HUDEP-2 (cell line): ENCODE measurements around the gene ACTN3.
A peak's percentile ranks its signal among the peaks of the same experiment; 100 is the strongest.
"Not testable (repeated sequence)": the region's sequence is repeated elsewhere in the genome, so short reads cannot be mapped to it uniquely, and the experiment has no call there.

ENCODE experiments used
- DNase-seq, 76 experiments: peaks; one replicate each; lab custom pipeline; 2025; ENCODE audit not compliant: unreplicated experiment in 76 of 76; lab: John Stamatoyannopoulos, UW

ACTN3 gene

DNA sequence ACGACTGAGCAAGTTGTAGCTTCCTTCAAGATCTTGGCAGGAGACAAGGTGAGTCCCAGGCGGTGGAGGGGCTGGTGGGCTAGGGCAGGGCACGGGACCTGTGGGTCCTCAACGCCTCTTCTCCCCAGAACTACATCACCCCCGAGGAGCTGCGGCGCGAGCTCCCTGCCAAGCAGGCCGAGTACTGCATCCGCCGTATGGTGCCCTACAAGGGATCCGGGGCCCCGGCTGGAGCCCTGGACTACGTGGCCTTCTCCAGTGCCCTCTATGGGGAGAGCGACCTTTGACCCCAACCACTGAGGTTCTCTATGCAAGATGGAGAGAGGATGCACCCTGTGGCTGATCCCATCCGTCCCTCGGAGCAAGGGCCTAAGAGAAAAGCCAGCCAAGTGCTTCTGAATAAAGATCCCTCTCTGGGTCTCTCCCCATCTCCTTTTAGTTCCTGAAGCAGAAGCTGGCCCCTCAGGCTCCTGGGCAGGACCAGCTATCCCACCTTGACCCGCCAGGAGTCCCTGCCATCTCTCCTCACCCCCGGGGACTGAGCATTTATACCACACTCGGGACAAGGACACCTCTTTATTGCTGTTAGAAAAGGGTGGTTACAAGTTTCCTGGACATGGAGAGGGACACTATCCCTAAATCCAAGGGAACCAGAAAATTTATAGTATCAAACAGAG lies 16.3 kb downstream of the ACTN3 start:
- DNase-seq: no peak

DNA sequence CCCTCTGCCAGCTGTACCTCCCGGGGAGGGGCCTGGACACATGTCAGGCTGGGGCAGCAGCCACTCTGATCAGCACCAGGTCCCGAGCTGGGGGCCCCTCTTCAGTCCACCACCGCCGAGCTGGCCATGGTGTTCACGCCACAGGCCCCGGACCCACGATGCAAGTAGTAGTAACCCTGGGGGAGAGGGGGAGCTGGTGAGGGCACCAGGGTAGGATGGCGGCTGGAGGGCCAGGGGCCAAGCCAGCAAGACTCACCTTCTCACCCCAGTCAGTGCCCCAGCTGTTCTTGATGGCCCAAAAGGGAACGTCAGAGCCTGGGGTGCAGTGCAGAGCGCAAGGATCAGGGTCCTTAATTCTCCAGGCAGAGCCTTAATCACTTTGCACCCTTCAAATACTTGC lies 17.1 kb downstream of the ACTN3 start:
- no peak for DNase-seq

DNA sequence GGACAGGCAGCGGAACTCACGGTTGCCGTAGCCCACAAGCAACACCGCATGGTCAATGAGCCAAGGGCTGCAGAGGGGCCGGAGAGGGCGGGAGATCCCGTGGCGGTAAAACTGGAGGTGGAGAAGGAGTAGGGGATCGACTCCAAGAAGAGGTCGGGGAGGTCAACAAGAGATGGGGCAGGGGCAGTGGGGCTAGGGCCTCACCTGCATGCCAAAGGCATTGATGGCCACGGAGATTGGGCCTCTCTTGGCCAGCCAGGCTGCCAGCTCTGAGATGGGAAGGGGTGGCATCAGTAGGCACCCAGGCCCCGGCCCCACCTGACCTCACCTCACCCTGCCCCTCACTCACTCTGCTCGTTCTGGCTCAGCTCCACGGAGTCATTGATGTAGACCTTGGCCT lies 17.8 kb downstream of the ACTN3 start:
- no peak for DNase-seq

DNA sequence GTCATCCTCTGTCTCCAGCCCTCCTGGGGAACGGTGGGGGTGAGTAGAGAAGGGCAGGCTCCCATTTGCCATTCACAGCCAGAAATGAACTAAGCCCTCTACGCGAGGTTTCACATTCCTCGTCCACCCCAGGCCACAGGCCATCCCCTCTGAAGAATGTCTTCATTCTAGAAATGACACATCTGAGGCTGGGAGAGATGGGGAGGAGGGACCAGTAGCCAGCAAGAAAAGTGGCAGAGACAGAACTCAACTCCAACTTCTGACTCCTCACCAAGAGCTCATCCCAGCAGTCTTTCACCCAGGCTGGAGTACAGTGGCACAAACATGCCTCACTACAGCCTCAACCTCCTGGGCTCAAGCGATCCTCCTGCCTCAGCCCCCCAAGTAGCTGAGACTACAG lies 18.3 kb downstream of the ACTN3 start:
- DNase-seq: no peak

DNA sequence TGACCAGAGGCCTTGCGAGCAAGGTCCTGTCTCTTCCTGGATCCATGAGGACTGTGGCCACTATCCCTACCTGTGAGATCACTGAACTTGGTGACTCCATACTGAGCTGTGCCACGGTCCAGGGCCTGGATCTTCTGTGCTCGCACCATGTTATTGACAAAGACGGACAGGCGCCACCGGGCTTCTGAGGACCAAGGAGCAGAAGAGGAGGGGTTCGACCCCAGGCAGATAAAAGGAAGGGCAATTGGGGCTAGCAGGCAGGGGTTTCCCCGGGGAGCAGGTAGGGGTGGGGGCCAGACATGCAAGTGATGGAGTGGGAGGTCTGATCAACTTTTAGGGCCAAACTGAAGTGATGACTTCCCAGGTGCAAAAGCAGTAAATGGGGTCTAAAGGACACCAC lies 19.5 kb downstream of the ACTN3 start:
- DNase-seq: no peak

DNA sequence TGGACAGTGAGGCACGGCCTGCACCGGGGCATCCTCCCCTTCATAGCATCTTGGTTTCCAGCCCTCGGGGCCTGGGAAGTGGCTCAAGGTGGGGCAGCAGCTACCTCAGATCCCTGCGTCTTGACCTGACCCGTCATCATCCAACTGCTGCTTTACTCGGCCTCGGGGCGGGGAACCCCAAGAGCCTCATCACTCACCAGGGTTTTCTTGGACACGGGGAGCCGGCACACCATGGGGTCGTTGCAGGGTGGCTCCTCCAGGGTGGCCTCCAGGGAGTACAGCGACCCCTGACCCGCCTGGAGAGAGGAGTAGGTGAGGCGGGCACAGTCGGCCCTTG lies 21.1 kb downstream of the ACTN3 start:
- no peak for DNase-seq

DNA sequence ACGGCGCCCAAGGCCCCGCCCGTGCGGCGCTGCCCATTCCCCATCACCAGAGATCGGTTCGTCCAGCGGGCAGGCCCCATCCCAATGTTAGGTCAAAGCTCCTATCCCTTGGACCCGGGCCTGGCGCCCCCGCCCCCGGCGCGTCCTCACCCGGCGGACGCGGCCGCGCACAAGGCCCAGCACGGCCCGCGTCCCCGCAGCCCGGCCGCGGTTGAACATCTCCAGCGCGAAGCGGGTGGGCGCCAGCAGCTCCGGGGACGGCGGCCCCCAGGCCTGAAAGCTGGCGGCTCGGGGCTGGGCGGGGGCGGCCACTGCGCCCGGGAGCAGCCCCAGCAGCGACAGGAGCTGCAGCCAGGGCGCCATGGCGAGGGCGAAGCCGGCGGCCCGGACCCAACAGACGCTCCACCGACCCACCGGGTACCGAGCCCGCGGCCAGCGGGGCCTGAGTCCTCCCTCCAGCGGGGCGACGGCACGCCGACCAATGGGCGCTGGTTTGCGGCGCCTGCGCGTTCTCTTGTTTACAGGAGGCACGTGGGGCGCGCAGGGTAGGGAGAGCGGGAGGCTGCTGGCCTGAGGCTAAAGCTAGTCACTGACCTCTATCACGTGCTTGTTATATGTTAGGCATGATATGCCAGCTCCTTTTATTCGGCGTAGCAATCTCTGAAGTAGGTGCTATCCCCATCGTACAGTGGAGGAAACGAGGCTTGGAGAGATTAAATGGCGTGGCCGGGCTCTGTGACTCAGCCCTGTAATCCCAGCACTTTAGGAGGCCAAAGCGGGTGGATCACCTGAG lies 21.6 kb downstream of the ACTN3 start, which contains the start of gene CTSF:
CTSF (minus strand) TSS at position 483 of the 793 bp plus-strand sequence; CDS start at position 363, 120 bp downstream.
- peak in 73 of 76 experiments; percentile 17 to 85 (median 75) for DNase-seq

DNA sequence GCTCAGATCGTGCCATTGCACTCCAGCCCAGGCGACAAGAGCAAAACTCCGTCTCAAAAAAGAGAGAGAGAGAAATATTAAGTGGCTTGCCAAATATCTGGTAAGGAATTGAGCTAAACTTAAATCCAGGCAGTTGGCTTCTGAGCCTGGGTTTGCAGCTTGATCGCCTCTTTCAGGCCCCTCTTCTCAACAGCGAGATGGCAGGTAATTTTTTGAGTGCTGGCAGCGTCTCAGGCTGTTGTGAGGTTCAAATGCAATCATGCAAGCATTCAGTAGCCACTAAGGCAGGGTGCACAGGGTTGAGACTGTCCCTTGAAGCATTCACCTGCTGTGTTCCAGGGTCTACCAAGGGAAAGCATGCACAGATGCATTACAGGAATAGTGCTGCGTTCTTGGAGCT lies 22.4 kb downstream of the ACTN3 start:
- no peak for DNase-seq

DNA sequence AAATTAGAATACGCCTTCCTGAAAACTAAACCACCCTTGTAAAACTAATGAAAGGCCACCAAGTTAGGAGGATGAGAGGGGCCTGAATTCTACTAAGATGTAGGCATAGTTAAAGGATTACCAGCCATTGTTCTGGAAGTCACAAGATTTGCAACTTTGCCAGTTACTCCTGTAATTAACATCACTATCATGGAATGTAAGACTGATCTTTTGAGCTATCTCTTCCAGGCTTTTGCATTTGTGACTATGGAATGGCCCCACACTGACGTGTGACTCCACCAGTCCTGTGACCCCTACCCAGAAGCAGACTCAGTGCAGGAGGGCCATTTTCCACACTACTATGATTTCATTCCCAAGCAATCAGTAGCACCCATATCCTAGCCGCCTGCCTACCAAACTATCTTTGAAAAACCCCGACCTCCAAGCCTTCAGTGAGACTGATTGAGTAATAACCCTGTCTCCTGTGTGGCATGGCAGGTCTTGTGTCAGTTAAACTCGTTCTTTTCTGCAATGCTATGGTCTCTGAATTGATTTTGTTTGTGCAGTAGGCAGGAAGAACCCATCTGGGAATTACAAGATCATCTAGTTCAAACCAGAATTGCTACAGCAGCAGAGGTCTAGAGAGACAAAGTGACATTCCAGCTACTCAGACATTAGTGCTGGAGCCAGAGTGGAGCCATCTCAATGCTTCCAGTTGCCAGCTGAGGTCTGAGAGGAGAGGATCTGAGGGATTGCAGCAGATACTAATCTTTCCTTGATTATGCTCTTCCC lies 23.6 kb downstream of the ACTN3 start:
- DNase-seq: no peak

DNA sequence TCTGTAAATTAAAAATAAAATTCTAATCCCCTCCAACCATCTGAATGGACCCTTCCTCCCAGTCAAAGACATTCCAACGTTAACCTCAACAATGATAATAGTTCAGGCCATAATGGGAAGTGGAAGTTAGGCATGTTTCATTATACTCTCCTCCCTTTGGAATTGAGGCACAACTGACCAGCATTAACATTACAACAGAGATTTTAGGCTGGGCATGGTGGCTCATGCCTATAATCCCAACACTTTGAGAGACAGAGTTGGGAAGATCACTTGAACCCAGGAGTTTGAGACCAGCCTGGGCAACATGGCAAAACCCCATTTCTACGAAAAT lies 24.1 kb downstream of the ACTN3 start:
- DNase-seq: no peak

DNA sequence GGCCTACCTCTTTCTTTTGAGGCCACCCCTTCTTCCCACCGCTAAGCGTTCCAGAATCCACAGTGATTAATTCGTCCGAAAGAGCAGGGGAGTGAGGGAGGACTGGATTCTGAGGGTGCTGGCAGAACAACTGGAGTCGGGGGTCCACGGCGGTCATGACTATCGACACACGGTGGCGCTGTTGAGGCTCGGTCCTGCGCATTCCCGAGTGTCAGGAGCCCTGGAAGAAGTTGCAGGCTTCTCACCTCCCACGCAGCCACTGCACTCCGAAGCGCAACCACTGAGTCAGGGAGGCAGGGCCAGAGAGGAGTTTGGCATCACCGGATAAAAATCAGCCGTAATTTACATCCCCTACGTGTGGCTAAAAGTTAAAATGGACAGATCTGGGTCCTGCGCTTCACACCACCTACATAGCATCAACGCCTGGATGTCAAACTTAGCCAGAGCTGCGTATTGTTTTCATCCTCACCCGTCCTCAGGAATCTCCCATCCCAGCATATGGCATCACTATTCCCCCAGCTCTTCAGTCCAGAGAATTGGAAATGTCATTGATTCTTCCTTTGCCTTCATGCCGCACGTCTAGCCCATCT lies 32.4 kb downstream of the ACTN3 start:
- DNase-seq: peak in 51 of 76 experiments; percentile 2 to 64 (median 35)

DNA sequence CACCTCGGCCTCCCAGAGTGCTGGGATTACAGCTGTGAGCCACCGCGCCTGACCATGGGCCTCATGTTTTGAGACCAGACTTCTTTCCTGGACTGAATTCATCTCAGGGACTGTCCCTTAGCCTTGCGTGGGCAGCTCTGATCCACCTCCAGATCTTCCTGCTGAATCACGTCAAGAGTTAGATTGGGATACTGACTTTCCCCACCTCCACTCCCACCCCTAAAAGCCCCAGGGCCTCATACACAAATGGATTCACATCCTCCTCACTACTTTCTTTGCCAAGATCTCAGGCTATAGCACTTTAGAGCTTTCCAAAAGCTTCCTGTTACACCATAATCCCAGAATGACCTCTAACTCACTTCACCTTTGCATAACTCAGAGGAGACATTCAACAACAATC lies 34.1 kb downstream of the ACTN3 start:
- no peak for DNase-seq

DNA sequence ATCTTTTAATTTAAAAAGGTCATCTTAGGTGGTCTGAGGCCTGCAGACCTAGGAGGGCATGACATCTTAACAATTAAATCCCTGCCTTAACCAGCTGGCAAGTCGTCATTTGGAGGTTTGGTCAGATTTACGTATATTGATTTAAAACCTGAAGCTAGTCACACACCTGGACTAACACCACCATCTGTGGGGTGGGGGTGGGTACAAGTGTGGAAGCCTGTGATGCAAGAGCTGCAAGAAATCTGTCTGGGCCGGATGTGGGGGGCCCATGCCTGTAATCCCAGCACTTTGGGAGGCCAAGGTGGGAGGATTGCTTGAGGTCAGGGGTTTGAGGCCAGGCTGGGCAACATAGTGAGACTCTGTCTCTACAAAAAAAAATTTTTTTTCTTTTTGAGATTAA lies 34.6 kb downstream of the ACTN3 start:
- no peak for DNase-seq

DNA sequence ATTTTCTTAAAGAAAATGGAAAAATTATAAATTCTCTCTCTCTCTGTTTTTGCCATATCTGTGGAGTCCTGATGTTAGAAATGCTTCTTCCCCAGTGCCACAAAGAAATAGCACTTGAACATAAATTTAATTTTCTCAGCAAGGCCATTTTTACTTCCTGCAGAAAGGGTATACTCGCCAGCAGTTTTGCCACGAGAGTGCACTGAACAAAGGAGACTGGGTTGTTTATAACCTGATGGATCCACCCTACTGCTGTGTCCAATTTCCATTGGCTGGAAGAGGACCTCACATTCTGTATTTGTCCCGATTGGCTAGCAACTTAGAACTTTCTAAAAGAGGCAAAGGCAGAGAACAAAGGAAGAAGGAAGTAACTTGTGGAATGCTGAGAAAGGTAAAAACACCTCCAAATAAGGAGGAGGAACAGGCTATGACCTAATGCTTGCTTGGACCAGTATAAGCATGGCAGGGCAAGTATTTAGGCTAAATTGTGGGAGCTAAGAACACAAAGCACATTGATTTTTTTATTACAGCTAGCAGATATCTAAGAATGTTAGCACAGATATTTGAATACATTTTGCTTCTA lies 36.0 kb downstream of the ACTN3 start:
- not testable (repeated sequence) for DNase-seq

DNA sequence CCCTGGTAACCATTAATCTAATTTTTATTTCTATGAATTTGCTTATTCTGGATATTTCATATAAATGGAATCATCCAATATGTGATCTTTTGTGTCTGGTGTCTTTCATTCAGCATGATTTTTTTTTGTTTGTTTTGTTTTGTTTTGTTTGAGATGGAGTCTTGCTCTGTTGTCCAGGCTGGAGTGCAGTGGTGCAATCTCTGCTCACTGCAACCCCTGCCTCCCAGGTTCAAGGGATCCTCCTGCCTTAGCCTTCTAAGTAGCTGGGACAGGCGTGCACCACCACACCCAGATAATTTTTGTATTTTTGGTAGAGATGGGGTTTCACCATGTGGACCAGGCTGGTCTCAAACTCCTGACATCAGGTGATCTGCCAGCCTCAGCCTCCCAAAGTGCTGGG lies 38.7 kb downstream of the ACTN3 start:
- not testable (repeated sequence) for DNase-seq

DNA sequence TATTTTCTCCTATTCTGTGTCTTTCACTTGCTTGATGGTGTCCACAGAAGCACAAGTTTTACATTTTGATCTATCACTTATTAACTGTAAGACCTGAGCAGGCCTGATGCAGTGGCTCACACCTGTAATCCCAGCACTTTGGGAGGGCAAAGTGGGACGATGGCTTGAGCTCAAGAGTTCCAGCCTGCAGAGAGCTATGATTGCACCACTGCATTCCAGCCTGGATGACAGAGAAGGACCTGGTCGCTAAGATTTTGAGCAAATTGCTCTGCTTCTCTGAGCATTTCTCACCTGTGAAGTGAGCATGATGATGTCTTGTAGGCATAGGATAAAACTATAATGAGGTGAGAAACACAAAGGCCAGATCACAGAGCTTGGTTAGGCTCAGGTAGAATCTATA lies 39.4 kb downstream of the ACTN3 start:
- DNase-seq: no peak

DNA sequence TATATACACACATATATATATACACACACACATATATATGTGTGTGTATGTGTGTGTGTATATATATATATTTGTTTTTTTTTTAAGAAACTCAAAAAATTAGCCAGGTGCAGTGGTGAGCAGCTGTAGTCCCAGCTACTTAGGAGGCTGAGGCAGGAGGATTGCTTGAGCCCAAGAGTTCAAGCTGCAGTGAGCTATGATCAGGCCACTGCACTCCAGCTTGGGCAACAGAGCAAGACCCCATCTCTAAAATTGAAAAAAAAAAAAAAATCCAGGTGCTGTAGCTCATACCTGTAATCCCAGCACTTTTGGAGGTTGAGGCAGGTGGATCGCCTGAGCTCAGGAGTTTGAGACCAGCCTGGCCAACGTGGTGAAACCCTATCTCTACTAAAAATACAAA lies 42.6 kb downstream of the ACTN3 start:
- DNase-seq: not testable (repeated sequence)

DNA sequence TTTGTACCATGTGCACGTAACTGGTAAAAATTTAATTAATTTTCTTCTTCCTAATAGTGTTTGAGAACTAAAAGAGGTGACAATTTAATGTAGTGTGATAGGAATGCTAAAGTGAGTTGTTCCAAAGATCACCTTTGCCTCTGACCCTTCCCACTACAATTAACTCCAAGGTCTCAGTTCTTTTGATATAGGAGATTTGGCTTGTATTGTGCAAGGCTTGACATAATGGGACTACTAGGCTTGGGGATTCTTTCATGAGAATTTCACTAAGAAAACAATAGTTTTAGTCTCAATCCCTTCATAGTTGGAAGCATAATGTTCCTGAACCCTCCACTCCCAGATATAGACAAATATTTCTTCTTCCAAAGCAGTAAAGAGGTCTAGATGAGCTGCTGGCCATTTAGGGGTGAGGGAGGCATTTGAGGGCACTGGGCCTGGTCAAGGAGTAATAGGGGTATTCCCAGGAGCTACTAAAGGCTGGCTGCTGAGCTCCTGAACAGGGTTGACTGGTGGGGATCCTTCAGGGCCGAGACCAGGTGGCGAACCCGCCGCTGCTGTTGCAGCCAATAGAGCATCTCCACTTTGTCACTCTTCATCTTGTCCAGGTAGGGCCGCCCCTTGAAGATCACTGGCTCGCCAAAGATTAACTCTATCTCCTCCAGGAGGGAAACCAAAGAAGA lies 43.4 kb downstream of the ACTN3 start:
- DNase-seq: no peak

DNA sequence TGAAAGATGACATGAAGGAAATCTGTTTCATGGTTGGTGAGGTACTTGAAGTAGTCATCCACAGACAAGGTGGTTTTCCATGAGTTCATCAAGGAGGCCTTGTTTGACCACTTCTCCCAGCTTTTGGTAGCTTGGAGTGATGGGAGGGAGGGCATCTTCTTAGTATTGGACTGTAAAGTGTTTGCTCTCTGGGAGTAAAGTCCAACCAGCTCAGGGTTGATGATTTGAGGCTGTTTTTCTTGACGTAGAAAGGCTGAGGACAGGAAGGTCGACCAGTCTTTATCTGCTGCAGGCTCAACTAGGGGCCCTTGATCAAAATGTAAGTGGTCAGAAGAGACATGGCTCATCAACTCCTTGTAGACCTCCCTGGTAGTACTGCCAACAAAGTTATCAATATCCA lies 44.5 kb downstream of the ACTN3 start:
- DNase-seq: no peak
